ENCODE data around the gene PCSK2.

DNA sequence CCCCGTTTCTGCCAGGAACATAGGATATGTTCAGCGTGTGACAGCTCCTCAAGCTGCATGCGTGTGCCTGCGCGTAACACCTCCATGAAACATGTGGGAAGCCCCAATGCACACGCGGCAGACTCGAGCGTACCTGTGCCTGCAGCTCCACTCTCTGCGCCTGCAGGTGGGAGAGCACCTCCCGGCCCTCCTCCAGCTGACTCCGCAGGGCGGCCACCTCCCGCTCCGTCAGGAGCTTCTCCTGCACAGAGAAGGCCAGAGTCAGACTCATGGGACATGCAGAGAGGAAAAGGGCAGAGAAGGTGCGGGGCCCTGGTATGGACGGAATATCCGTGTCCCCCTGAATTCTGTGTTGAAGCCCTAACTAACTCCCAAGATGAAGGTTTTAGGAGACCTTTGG, 281.9 kb downstream of the PCSK2 start:
- TF ChIP-seq POLR2A (IDR thresholded peaks at IDR 0.05; ENCODE audit: low read depth, low read length), result no peak
- TF ChIP-seq PAX5 (IDR thresholded peaks at IDR 0.05; ENCODE audit: insufficient read depth, low read length, severe bottlenecking), result no peak
- no peak for TF ChIP-seq SPI1 (IDR thresholded peaks at IDR 0.05; ENCODE audit: low read depth, low read length)
- no peak for TF ChIP-seq POLR2AphosphoS5 (IDR thresholded peaks at IDR 0.05; ENCODE audit: low read depth, low read length)
- no peak for TF ChIP-seq TAF1 (IDR thresholded peaks at IDR 0.05; ENCODE audit: low read depth, low read length)

Data from GM12891 (cell line).